Activated T-helper 1 cell treated with Interleukin-2 at 50 U/mL for 16 hours (primary cell): Measurements from ENCODE around the gene ARHGAP35.
"Not testable (repeated sequence)": the region's sequence is repeated elsewhere in the genome, so short reads cannot be mapped to it uniquely, and the experiment has no call there.

Experiments
- DNase-seq: peaks from one replicate; pipeline ENCODE4 v3.0.0-alpha.2; 2020; ENCODE audit warnings: low read depth

The ARHGAP35 gene

GRCh38 chr19:46860846-46861690 lies at the start of gene ARHGAP35:
Gene ARHGAP35, plus strand, starts transcription at chr19:46860997. Its CDS starts 57,679 bp downstream, at chr19:46918676.
- peak; percentile 75 for DNase-seq

GRCh38 chr19:46812977-46813838 lies 47.6 kb upstream of the ARHGAP35 start:
- no peak for DNase-seq

GRCh38 chr19:46813839-46814358 lies 46.9 kb upstream of the ARHGAP35 start:
- no peak for DNase-seq

- no peak for DNase-seq
These were observed 44.8 kb upstream of the ARHGAP35 start for GRCh38 chr19:46815833-46816627.

- no peak for DNase-seq
These were observed 42.0 kb upstream of the ARHGAP35 start for GRCh38 chr19:46818812-46819211.

- peak; percentile 36 for DNase-seq
These were observed 39.0 kb upstream of the ARHGAP35 start for GRCh38 chr19:46821512-46822409.

- DNase-seq: not testable (repeated sequence)
These were observed 38.4 kb upstream of the ARHGAP35 start for GRCh38 chr19:46822410-46822787.

GRCh38 chr19:46823049-46823448 lies 37.7 kb upstream of the ARHGAP35 start:
- DNase-seq: no peak

GRCh38 chr19:46824890-46825730 lies 35.7 kb upstream of the ARHGAP35 start:
- no peak for DNase-seq

GRCh38 chr19:46825731-46826055 lies 35.1 kb upstream of the ARHGAP35 start:
- DNase-seq: no peak

GRCh38 chr19:46828484-46828883 lies 32.3 kb upstream of the ARHGAP35 start:
- no peak for DNase-seq

GRCh38 chr19:46830864-46831263 lies 29.9 kb upstream of the ARHGAP35 start:
- DNase-seq: no peak

- no peak for DNase-seq
These were observed 26.7 kb upstream of the ARHGAP35 start for GRCh38 chr19:46834121-46834520.

GRCh38 chr19:46834984-46835383 lies 25.8 kb upstream of the ARHGAP35 start:
- DNase-seq: no peak

GRCh38 chr19:46838160-46838559 lies 22.6 kb upstream of the ARHGAP35 start:
- DNase-seq: no peak

GRCh38 chr19:46839752-46840497 lies 20.9 kb upstream of the ARHGAP35 start:
- no peak for DNase-seq

GRCh38 chr19:46840498-46840942 lies 20.3 kb upstream of the ARHGAP35 start:
- peak; percentile 26 for DNase-seq

- no peak for DNase-seq
These were observed 19.2 kb upstream of the ARHGAP35 start for GRCh38 chr19:46841458-46842083.

GRCh38 chr19:46842791-46843190 lies 18.0 kb upstream of the ARHGAP35 start:
- DNase-seq: no peak
